GM18951 (cell line): ENCODE measurements around the gene PPARGC1A.

Experiments
- POLR2A ChIP-seq: IDR thresholded peaks from 4 replicates; pipeline ENCODE4 v1.6.1; 2011; ENCODE audit warnings: mild to moderate bottlenecking; ENCODE audit not compliant: insufficient read length, insufficient read depth; ENCODE audit errors: extremely low read depth
- in situ Hi-C: fragments of 300-500 bp; cut with MboI; formaldehyde crosslinking; loops from one replicate; pipeline ENCODE4 v1.12.0; 2022; ENCODE audit warnings: low sequenced_read_pairs, mixed read lengths, inconsistent platforms; ENCODE audit not compliant: unreplicated experiment

PPARGC1A gene

GRCh38 chr4:23920716-23921446, 31.0 kb upstream of the PPARGC1A start:
- in situ Hi-C loops, result no loop called here
- no peak for TF ChIP-seq POLR2A

GRCh38 chr4:23920296-23920695, 30.4 kb upstream of the PPARGC1A start:
- in situ Hi-C loops, result no loop called here
- no peak for TF ChIP-seq POLR2A

- TF ChIP-seq POLR2A, result no peak
- in situ Hi-C loops, result no loop called here
These were observed 26.4 kb upstream of the PPARGC1A start for GRCh38 chr4:23916282-23916681.

GRCh38 chr4:23915459-23916132, 25.7 kb upstream of the PPARGC1A start:
- no peak for TF ChIP-seq POLR2A
- in situ Hi-C loops, result no loop called here

GRCh38 chr4:23911675-23912455, 22.0 kb upstream of the PPARGC1A start:
- TF ChIP-seq POLR2A, result no peak
- in situ Hi-C loops, result no loop called here

GRCh38 chr4:23909671-23910070, 19.8 kb upstream of the PPARGC1A start:
- in situ Hi-C loops, result no loop called here
- TF ChIP-seq POLR2A, result no peak

GRCh38 chr4:23906839-23907238, 17.0 kb upstream of the PPARGC1A start:
- in situ Hi-C loops, result no loop called here
- TF ChIP-seq POLR2A, result no peak

- in situ Hi-C loops, result no loop called here
- no peak for TF ChIP-seq POLR2A
These were observed 14.8 kb upstream of the PPARGC1A start for GRCh38 chr4:23904639-23905071.

- no peak for TF ChIP-seq POLR2A
- in situ Hi-C loops, result no loop called here
These were observed 14.1 kb upstream of the PPARGC1A start for GRCh38 chr4:23903859-23904438.

GRCh38 chr4:23902222-23902804, 12.5 kb upstream of the PPARGC1A start:
- no peak for TF ChIP-seq POLR2A
- in situ Hi-C loops, result no loop called here

- no peak for TF ChIP-seq POLR2A
- in situ Hi-C loops, result no loop called here
These were observed 10.8 kb upstream of the PPARGC1A start for GRCh38 chr4:23900636-23901035.

GRCh38 chr4:23899565-23899964, 9.7 kb upstream of the PPARGC1A start:
- TF ChIP-seq POLR2A, result no peak
- in situ Hi-C loops, result no loop called here
